C1 segment of cervical spinal cord (tissue), 14 donors: ENCODE data around the gene LBX2.

Experiments
- DNase-seq, 14 donors: peaks; one replicate each; lab custom pipeline; 2025; lab: John Stamatoyannopoulos, UW

Gene LBX2, protein sequence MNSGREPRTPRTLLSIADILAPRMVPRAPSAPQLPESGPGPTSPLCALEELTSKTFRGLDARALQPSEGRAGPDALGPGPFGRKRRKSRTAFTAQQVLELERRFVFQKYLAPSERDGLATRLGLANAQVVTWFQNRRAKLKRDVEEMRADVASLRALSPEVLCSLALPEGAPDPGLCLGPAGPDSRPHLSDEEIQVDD

GRCh38 chr2:74499267-74499939 is at the start of gene LBX2:
Gene LBX2, minus strand, starts transcription at chr2:74499603. Its CDS starts 66 bp downstream, at chr2:74499537.
- DNase-seq = no peak

DNA sequence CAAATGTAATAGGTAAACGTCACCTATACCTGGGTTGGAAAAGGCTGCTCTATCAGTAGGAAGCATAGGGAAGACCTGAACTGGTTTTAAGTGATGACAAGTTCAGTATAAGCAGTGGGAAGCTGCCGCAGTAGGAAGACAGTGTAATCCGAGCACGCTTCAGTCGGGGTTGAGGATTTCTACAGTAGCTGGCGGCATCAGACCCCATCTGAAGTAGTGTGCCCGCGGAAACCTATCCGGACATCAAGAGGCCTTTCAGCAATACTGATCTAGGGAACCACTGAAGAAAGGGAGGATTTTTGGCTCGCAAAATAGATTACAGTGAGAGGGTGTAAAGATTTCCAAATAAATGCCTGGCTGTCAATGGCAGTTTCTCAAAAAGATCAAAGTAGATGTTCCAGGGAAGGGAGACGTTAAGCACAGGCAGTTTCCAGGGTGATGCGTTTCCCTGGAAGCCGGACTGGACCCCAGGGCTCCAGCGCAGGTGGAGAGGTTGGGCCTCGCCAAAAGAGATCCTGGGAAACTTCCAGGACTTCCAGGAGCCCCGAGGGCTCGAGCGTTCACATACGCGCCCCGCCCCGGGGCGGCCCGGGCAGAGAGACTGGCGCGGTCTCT is 49.0 kb upstream of the LBX2 start:
- no peak for DNase-seq

- DNase-seq = no peak
Observed at GRCh38 chr2:74546004-74546403, 46.6 kb upstream of the LBX2 start.

- DNase-seq = no peak
Observed at GRCh38 chr2:74544634-74545033, 45.2 kb upstream of the LBX2 start.

DNA sequence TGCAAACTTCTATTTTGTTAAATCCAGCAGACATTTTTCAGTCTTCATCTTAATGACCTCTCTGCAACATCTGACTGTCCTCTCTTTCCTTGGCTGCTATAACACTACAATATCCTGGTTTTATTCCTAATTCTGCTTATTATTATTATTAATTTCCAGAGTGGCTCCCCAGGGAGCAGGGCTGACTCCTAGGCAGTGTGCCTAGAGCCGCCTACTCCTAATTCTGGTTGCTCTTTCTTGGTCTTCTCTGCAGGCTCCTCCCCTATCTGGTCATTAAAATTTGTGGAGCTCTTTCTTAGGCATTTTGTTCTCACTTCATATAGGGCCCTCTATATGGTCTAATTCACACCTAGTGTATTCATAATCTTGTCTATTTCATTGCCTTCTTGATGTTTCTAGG is 43.6 kb upstream of the LBX2 start:
- DNase-seq = no peak

- no peak for DNase-seq
Observed at GRCh38 chr2:74540291-74540690, 40.9 kb upstream of the LBX2 start.

DNA sequence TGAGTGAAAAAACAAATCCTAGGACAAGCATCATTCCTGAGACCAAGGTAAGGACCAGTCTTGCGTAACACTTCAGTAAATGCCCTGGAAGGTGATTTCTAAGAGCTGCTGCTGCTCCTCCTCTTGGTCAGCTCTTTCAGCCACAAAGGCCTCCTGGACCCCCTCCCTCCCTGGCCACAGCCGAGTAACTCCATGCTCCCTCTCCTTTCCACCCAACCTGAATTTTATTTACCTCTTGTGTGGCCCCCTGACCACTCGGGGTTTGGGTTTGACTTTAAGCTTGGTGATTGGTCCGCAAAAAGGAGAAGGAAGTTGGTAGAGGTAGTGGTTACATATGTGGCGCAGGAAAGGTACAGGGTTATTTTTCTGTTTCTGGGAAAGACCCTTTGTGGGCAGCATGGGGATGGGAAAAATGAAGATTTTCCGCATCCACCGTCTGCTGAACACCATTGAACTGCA is 39.5 kb upstream of the LBX2 start:
- DNase-seq = no peak

GRCh38 chr2:74537140-74537539 is 37.7 kb upstream of the LBX2 start:
- no peak for DNase-seq

GRCh38 chr2:74536166-74536950 is 37.0 kb upstream of the LBX2 start:
- DNase-seq = no peak

GRCh38 chr2:74535440-74535965 is 36.1 kb upstream of the LBX2 start:
- no peak for DNase-seq

DNA sequence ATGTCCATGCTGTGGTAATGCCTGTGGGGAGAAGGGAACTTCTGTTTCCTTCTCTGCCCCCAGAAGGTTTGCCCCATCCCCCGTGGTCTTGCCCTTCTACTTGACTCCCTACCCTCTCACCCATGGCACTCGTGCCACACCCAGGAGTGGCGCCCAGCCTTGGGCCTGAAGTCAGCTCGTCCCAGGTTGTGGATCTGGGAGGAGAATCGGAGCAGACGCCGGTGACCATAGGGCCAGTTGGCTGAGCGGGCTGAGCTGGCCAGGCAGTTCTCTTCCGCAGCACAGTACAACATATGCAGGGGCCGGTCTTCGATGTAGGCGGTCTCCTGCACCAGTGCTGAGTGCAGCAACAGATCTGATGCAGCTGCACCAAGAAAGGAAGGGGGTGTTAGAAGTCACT is 35.0 kb upstream of the LBX2 start:
- DNase-seq = no peak

- no peak for DNase-seq
Observed at GRCh38 chr2:74533464-74533863, 34.1 kb upstream of the LBX2 start.

GRCh38 chr2:74532222-74532621 is 32.8 kb upstream of the LBX2 start:
- DNase-seq = no peak

DNA sequence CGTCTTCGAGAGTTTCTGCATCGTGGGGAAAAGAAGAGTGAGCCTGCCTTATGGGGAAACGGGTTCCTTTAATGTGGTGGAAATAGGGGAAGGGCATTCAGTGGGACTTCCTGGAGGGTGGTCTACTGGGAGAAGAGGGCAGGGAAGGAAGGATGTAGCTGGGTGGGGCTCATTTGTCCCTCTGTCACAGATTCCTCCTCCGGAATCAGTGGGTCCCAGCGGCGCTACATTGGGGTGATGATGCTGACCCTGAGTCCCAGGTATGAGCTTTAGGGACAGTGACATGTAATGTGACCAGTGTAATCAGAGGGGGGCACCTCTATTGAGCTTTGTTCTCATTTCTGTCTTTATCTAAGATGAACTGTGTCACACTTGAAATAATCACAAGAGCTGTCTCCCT is 32.3 kb upstream of the LBX2 start:
- DNase-seq = no peak

DNA sequence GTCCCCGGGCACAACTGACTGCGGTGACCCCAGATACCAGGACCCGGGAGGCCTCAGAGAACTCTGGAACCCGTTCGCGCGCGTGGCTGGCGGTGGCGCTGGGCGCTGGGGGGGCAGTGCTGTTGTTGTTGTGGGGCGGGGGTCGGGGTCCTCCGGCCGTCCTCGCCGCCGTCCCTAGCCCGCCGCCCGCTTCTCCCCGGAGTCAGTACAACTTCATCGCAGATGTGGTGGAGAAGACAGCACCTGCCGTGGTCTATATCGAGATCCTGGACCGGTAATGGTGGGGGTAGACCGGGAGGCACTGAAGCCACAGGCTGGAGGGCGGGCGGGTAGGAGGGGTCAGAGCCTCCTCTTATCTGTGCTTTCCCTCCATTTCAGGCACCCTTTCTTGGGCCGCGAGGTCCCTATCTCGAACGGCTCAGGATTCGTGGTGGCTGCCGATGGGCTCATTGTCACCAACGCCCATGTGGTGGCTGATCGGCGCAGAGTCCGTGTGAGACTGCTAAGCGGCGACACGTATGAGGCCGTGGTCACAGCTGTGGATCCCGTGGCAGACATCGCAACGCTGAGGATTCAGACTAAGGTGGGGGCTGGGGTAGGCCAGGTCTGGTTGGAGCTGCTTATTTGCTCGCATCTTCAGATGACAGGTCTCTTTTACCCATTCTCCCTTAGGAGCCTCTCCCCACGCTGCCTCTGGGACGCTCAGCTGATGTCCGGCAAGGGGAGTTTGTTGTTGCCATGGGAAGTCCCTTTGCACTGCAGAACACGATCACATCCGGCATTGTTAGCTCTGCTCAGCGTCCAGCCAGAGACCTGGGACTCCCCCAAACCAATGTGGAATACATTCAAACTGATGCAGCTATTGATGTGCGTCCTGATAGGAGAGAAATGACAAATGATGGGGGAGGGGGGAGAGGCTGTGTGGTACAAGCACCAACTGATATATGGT is 31.1 kb upstream of the LBX2 start:
- DNase-seq = peak in 7 of 14 donors; percentile 19 to 67 (median 46)

DNA sequence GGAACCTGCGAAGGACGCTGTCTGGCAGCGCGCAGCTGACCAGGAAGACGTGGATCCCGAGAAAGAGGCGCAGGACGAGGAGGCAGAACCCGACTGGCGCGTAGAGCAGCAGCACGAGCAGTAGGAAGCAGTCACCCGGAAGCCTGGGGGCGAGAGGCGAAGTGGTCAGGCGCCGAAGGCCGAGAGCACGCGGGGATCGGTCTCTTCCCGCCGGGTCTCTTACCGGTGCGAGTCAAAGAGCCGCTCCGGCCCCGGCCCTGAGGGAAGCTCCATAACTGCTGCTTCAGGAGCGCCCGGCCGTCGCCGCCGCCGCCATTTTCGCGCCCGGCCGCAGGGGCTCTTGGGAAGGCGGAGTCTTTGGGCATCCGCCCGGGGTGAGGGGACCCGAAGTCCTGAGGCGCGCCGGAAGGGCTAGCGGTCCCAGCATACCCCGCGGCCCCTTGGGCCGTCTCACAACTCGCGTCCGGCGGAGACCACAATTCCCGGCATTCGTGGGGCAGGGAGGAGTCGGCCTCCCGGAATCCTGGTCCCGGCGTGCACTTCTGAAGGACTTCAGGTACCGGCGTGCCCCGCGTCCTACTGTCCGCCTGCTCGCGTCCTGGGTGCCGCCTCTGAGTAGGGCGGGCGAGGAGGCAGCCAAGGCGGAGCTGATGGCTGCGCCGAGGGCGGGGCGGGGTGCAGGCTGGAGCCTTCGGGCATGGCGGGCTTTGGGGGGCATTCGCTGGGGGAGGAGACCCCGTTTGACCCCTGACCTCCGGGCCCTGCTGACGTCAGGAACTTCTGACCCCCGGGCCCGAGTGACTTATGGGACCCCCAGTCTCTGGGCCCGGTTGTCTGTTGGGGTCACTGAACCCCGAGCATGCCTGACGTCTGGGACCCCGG is 30.2 kb upstream of the LBX2 start, which contains the start of the genes AUP1 and HTRA2:
Gene AUP1, minus strand, starts transcription at position 350 of the 882 bp plus-strand sequence. Its CDS starts 77 bp downstream, at position 273.
Gene HTRA2, plus strand, starts transcription at position 577 of the 882 bp plus-strand sequence. Its CDS starts 74 bp downstream, at position 651.
- peak; percentile 88 to 100 (median 98) for DNase-seq

- no peak for DNase-seq
Observed at GRCh38 chr2:74528600-74529356, 29.4 kb upstream of the LBX2 start.

DNA sequence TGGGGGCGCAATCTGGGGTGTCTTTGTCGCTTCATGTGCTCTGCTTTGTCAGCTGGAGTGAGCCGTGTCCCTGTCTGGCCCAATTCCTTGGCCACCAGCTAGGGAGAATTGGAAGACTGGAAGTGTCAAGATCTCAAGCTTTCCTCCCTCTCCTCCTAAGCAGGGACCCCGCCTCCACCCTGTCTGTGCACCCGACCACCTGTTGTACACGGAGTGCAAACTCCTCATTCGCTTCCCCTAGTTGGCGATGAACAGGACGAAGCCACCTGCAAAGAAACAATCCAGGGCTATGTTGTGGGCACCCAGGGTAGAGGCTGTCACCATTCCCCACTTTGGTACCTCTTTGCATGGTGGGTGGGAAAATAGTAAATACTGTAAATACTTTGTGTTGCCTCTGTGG is 28.3 kb upstream of the LBX2 start:
- DNase-seq = no peak
